Esophagus mucosa (tissue), 1 donor: ENCODE data around the gene ATF7. TPM values are rescaled to one million over a fixed set of nuclear protein-coding genes. Genes with fewer than 3 reads are reported as not detected.

Source experiments
- ATAC-seq: fragments of 200-7000 bp; cut with Tn5 transposase; one replicate; pipeline ENCODE4 v1.9.1; 2020
- total RNA-seq: library from RNA; stranded (reverse); gene quantifications from one replicate; pipeline ENCODE4 v1.2.4, GENCODE V29; 2023
- donor health status: DM: yes; HTN: yes; CAD: no.

ATF7 gene
- total RNA-seq, 1 donor from 2014 or later = 29.7 TPM

- no peak for ATAC-seq
Observed at GRCh38 chr12:53518381-53518780, 107.8 kb downstream of the ATF7 start.

GRCh38 chr12:53516758-53517455 lies 109.3 kb downstream of the ATF7 start:
- no peak for ATAC-seq

GRCh38 chr12:53515291-53515680 lies 110.9 kb downstream of the ATF7 start:
- ATAC-seq = no peak

GRCh38 chr12:53514628-53515290 lies 111.4 kb downstream of the ATF7 start:
- peak; percentile 21 for ATAC-seq

- no peak for ATAC-seq
Observed at GRCh38 chr12:53513712-53514410, 112.3 kb downstream of the ATF7 start.

- no peak for ATAC-seq
Observed at GRCh38 chr12:53510181-53510812, 115.9 kb downstream of the ATF7 start.

- peak; percentile 79 for ATAC-seq
Observed at GRCh38 chr12:53508534-53509170, 117.5 kb downstream of the ATF7 start.

- ATAC-seq = no peak
Observed at GRCh38 chr12:53507603-53507885, 118.6 kb downstream of the ATF7 start.

- no peak for ATAC-seq
Observed at GRCh38 chr12:53506881-53507602, 119.1 kb downstream of the ATF7 start, which contains the start of gene NPFF. Gene NPFF (minus strand): TSS chr12:53507484. CDS start chr12:53507474, 10 bp downstream.

GRCh38 chr12:53506450-53506785 lies 119.8 kb downstream of the ATF7 start:
- ATAC-seq = no peak

GRCh38 chr12:53505555-53506449 lies 120.4 kb downstream of the ATF7 start:
- ATAC-seq = no peak

GRCh38 chr12:53505086-53505485 lies 121.1 kb downstream of the ATF7 start:
- no peak for ATAC-seq

- no peak for ATAC-seq
Observed at GRCh38 chr12:53504004-53504920, 121.9 kb downstream of the ATF7 start.

- no peak for ATAC-seq
Observed at GRCh38 chr12:53502983-53503728, 123.0 kb downstream of the ATF7 start.

GRCh38 chr12:53502331-53502730 lies 123.9 kb downstream of the ATF7 start:
- ATAC-seq = no peak

- ATAC-seq = no peak
Observed at GRCh38 chr12:53501615-53502181, 124.5 kb downstream of the ATF7 start.

GRCh38 chr12:53500776-53501614 lies 125.2 kb downstream of the ATF7 start, which contains the start of gene TARBP2:
Gene TARBP2 (plus strand): TSS chr12:53501283. CDS start chr12:53501409, 126 bp downstream.
- ATAC-seq = peak; percentile 88
